H1 (cell line): ENCODE measurements around the gene CNNM2. TPM values are rescaled to one million over a fixed set of nuclear protein-coding genes. Genes with fewer than 3 reads are reported as not detected.

Source experiments
- CTCF ChIA-PET: fragments of 300-600 bp; sonication (Branson Sonifier 250); formaldehyde crosslinking; loops from one replicate; lab custom pipeline; 2021; ENCODE audit not compliant: partially characterized antibody; lab: Charles Lee
- POLR2A ChIA-PET: fragments of 300-600 bp; sonication (Branson Sonifier 250); formaldehyde crosslinking; loops from one replicate; lab custom pipeline; 2021; ENCODE audit warnings: inconsistent platforms; ENCODE audit not compliant: partially characterized antibody; lab: Charles Lee
- DNase-seq, 2 experiments: peaks; one replicate each; pipeline versions ENCODE4 v3.0.0 to v3.0.0-alpha.2; 2010 to 2022; ENCODE audit warnings: low spot score in 2 of 2, low read depth in 1 of 2, mixed read lengths in 1 of 2
- FAIRE-seq: peaks from 2 replicates; lab custom pipeline; 2011; peaks lifted over from hg19 to GRCh38; lab: Jason Lieb, UNC
- H2AFZ ChIP-seq: 2 replicates; pipeline ENCODE4 v1.8.1; 2012; ENCODE audit warnings: low read length, inconsistent platforms
- H2AK5ac ChIP-seq: 2 replicates; pipeline ENCODE4 v1.6.1; 2013; ENCODE audit warnings: low read depth, low read length
- H2BK120ac ChIP-seq: replicated peaks from 2 replicates; pipeline ENCODE3; 2013; ENCODE audit warnings: low read depth, low read length, inconsistent platforms
- H2BK12ac ChIP-seq: 2 replicates; pipeline ENCODE4 v1.6.1; 2013; ENCODE audit warnings: low read depth, low read length
- H2BK15ac ChIP-seq: 2 replicates; pipeline ENCODE4 v1.6.1; 2013; ENCODE audit warnings: low read length
- H2BK20ac ChIP-seq: 2 replicates; pipeline ENCODE4 v1.6.1; 2013; ENCODE audit warnings: low read length
- H2BK5ac ChIP-seq: 2 replicates; pipeline ENCODE4 v1.6.1; 2013; ENCODE audit warnings: low read depth, low read length
- H3K14ac ChIP-seq: 2 replicates; pipeline ENCODE4 v1.6.1; 2013; ENCODE audit warnings: inconsistent platforms; ENCODE audit not compliant: insufficient read length
- H3K18ac ChIP-seq: 2 replicates; pipeline ENCODE4 v1.6.1; 2013; ENCODE audit warnings: low read length; ENCODE audit errors: extremely low read depth
- H3K23ac ChIP-seq: 2 replicates; pipeline ENCODE4 v1.6.1; 2013; ENCODE audit warnings: inconsistent platforms; ENCODE audit not compliant: insufficient read length
- H3K23me2 ChIP-seq: 2 replicates; pipeline ENCODE4 v1.6.1; 2013; ENCODE audit warnings: low read depth, low read length
- H3K27ac ChIP-seq: 2 replicates; pipeline ENCODE4 v1.6.1; 2011; ENCODE audit warnings: low read depth, low read length, inconsistent platforms
- H3K27me3 ChIP-seq, 4 experiments: replicated peaks in 1 of 4; 1 replicate in 1 of 4; 2 replicates in 3 of 4; pipeline versions ENCODE4 v1.6.1 to v1.8.1; 2011 to 2013; ENCODE audit warnings: low read length in 3 of 4, mild to moderate bottlenecking in 3 of 4, inconsistent platforms in 2 of 4, mixed read lengths in 2 of 4, moderate library complexity in 1 of 4; ENCODE audit not compliant: control insufficient read depth in 3 of 4, insufficient read depth in 3 of 4; ENCODE audit errors: extremely low read depth in 1 of 4
- H3K36me3 ChIP-seq, 4 experiments: 2 replicates each; pipeline versions ENCODE4 v1.6.1 to v1.8.1; 2011 to 2013; ENCODE audit warnings: mild to moderate bottlenecking in 4 of 4, low read length in 3 of 4, moderate library complexity in 2 of 4, control low read depth in 1 of 4, inconsistent platforms in 1 of 4; ENCODE audit not compliant: insufficient read depth in 4 of 4, control insufficient read depth in 2 of 4
- H3K4ac ChIP-seq: replicated peaks from 2 replicates; pipeline ENCODE3; 2013; ENCODE audit warnings: low read length, low read depth, mixed read lengths, inconsistent platforms; ENCODE audit not compliant: insufficient read length
- H3K4me1 ChIP-seq, 4 experiments: replicated peaks in 1 of 4; 1 replicate in 1 of 4; 2 replicates in 3 of 4; pipeline versions ENCODE4 v1.6.1 to v1.8.1; 2011 to 2013; ENCODE audit warnings: low read length in 3 of 4, inconsistent platforms in 2 of 4, mixed read lengths in 1 of 4; ENCODE audit not compliant: insufficient read depth in 4 of 4, control insufficient read depth in 3 of 4
- H3K4me2 ChIP-seq, 2 experiments: 2 replicates each; pipeline versions ENCODE4 v1.6.1 to v1.8.1; 2011 to 2013; ENCODE audit warnings: low read depth in 2 of 2, low read length in 2 of 2, control low read depth in 1 of 2, inconsistent platforms in 1 of 2, mild to moderate bottlenecking in 1 of 2; ENCODE audit not compliant: insufficient read depth in 1 of 2
- H3K4me3 ChIP-seq, 4 experiments: fragments of 200-600, 300-600 bp in 1 of 4; sonication (generic), shearing (Covaris generic), sonication (Bioruptor Twin) in 1 of 4; 2 replicates each; pipeline versions ENCODE4 v1.5.1 to v1.8.1; 2011 to 2016; ENCODE audit warnings: low read length in 4 of 4, low read depth in 3 of 4, control low read depth in 2 of 4, inconsistent platforms in 2 of 4, mild to moderate bottlenecking in 2 of 4, mixed read lengths in 1 of 4, moderate library complexity in 1 of 4; ENCODE audit not compliant: insufficient read depth in 2 of 4; ENCODE audit errors: extremely low read depth in 1 of 4
- H3K56ac ChIP-seq: replicated peaks from 2 replicates; pipeline ENCODE3; 2013; ENCODE audit warnings: low read depth, mild to moderate bottlenecking, mixed read lengths, low read length, inconsistent platforms; ENCODE audit not compliant: insufficient read length
- H3K79me1 ChIP-seq: 2 replicates; pipeline ENCODE4 v1.6.1; 2013; ENCODE audit warnings: low read depth, low read length, control low read depth
- H3K79me2 ChIP-seq, 2 experiments: 2 replicates each; pipeline versions ENCODE4 v1.6.1 to v1.8.1; 2012 to 2013; ENCODE audit warnings: low read length in 2 of 2, mild to moderate bottlenecking in 2 of 2, inconsistent platforms in 1 of 2; ENCODE audit not compliant: insufficient read depth in 2 of 2, control insufficient read depth in 1 of 2
- H3K9ac ChIP-seq, 4 experiments: replicated peaks in 1 of 4; 1 replicate in 1 of 4; 2 replicates in 3 of 4; pipeline versions ENCODE4 v1.6.1 to v1.8.1; 2011 to 2013; ENCODE audit warnings: low read depth in 3 of 4, low read length in 3 of 4, control low read depth in 2 of 4, mild to moderate bottlenecking in 2 of 4, moderate library complexity in 2 of 4, inconsistent platforms in 1 of 4; ENCODE audit errors: extremely low read depth in 1 of 4
- H3K9me3 ChIP-seq, 2 experiments: 2 replicates each; pipeline versions ENCODE4 v1.6.1 to v1.8.1; 2012 to 2013; ENCODE audit warnings: mild to moderate bottlenecking in 2 of 2, moderate library complexity in 2 of 2, control low read depth in 1 of 2, inconsistent platforms in 1 of 2, low read depth in 1 of 2, low read length in 1 of 2, mixed read lengths in 1 of 2; ENCODE audit not compliant: insufficient read depth in 2 of 2
- H4K20me1 ChIP-seq, 2 experiments: replicated peaks in 1 of 2; 2 replicates each; pipeline versions ENCODE3 to v1.8.1; 2011 to 2013; ENCODE audit warnings: inconsistent platforms in 2 of 2, low read length in 2 of 2, mild to moderate bottlenecking in 1 of 2; ENCODE audit not compliant: insufficient read depth in 2 of 2, control insufficient read depth in 1 of 2
- H4K5ac ChIP-seq: 2 replicates; pipeline ENCODE4 v1.6.1; 2013; ENCODE audit warnings: low read length, low read depth, mixed read lengths, inconsistent platforms; ENCODE audit not compliant: insufficient read length
- H4K8ac ChIP-seq: 2 replicates; pipeline ENCODE4 v1.8.0; 2013; ENCODE audit warnings: mild to moderate bottlenecking, moderate library complexity, low read length, inconsistent platforms; ENCODE audit not compliant: insufficient read depth; ENCODE audit errors: extremely low read depth
- H4K91ac ChIP-seq: replicated peaks from 2 replicates; pipeline ENCODE3; 2013; ENCODE audit warnings: low read length, mixed read lengths, inconsistent platforms; ENCODE audit not compliant: insufficient read length
- KDM4A ChIP-seq: IDR thresholded peaks from one replicate; pipeline ENCODE4 v1.7.1; 2012; ENCODE audit warnings: low read depth, mild to moderate bottlenecking, moderate library complexity, low read length, inconsistent platforms; ENCODE audit not compliant: severe bottlenecking
- POLR2AphosphoS5 ChIP-seq: IDR thresholded peaks from 2 replicates; pipeline ENCODE4 v1.6.1; 2011; ENCODE audit warnings: low read depth, low read length
- TEAD4 ChIP-seq: IDR thresholded peaks from 2 replicates; pipeline ENCODE4 v1.6.1; 2012; ENCODE audit warnings: low read depth, low read length, inconsistent platforms, mixed read lengths
- WGBS, 2 experiments: shearing (Covaris generic) in 1 of 2; methylation state at CpG; one replicate each; pipeline versions ENCODE4 v1.1.6 to v1.1.7; 2013 to 2015; ENCODE audit warnings: low lambda C conversion rate in 2 of 2, mixed read lengths in 2 of 2, inconsistent platforms in 1 of 2, low coverage in 1 of 2, missing lambda C conversion rate in 1 of 2; ENCODE audit not compliant: insufficient replicate concordance in 2 of 2, insufficient coverage in 1 of 2, insufficient read length in 1 of 2; ENCODE audit errors: extremely low coverage in 1 of 2, missing lambda C conversion rate in 1 of 2; 5-methylcytosine and 5-hydroxymethylcytosine counted together
- polyA plus RNA-seq, 7 experiments: library from polyadenylated mRNA; depleted of rRNA in 3 of 7; stranded (reverse) in 5 of 7; unstranded in 2 of 7; fragments of >200 nt in 5 of 7; fragments of 200-250 nt in 2 of 7; gene quantifications; 1 replicate in 5 of 7; 2 replicates in 1 of 7; 4 replicates in 1 of 7; pipeline versions ENCODE4 v1.2.1 to v1.2.3, GENCODE V29; 2011 to 2013; ENCODE audit warnings: missing spikeins in 2 of 7, mixed read lengths in 2 of 7
- total RNA-seq: library from RNA; stranded (reverse); fragmentation: NEBNext Ultra II Directional; extraction: Animal tissue kit (Norgen Biotek cat#: 25700); gene quantifications from 2 replicates; pipeline ENCODE4 v1.2.1, GENCODE V29; 2021

The CNNM2 gene
- total and polyA plus RNA-seq, 2 of the 8 experiments (the other 6 are each of a cell fraction or from before 2014, with no cell fraction given) = 7.3 to 23.6 TPM

DNA sequence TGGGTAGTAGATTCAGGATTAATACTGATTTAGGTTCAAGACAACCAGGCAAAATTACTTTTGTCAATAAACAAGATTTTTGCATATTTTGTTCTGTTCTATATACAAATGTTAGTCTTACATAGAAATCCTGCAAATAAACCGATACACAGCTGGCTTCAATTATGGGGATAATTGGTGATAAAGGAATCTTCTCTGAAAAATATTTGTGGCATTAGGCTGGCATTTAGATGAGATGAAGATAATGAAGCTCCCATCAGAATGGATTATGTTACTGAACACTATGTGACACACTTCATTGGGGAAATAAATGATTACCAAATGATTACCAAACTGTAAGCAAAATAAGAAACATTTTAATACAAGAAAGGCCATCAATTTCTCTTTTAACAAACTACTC, 209.1 kb downstream of the CNNM2 start:
- H3K4ac ChIP-seq = no peak overlapping the region
- H3K9me3 ChIP-seq = no peaks in the 10 kb centered on the region; a peak in 1 of 4 replicates
- H4K5ac ChIP-seq = no peak overlapping the region
- no peak overlapping the region for H3K14ac ChIP-seq
- no peak overlapping the region for H3K18ac ChIP-seq
- H2BK20ac ChIP-seq = no peak overlapping the region
- no peak overlapping the region for H3K4me2 ChIP-seq
- H3K27me3 ChIP-seq = no peaks in the 10 kb centered on the region
- ChIA-PET POLR2A (no interaction called here), CTCF (interaction anchor here (1.1 to 1.5 kb wide), 2 partner anchors 17 to 117 kb away, joined by 3 to 5 read pairs; no protein-coding TSS in a partner anchor)
- H2BK5ac ChIP-seq = no peak overlapping the region
- DNase-seq (no peak), FAIRE-seq (no peak)
- no peak overlapping the region for H3K56ac ChIP-seq
- H3K36me3 ChIP-seq = no peaks in the 10 kb centered on the region; a peak in 2 of 8 replicates
- TF ChIP-seq TEAD4 = no peak
- no peak for TF ChIP-seq KDM4A
- no peak for TF ChIP-seq POLR2AphosphoS5
- H3K4me1 ChIP-seq = no peaks in the 10 kb centered on the region
- no peaks in the 10 kb centered on the region for H3K23me2 ChIP-seq
- H2AFZ ChIP-seq = no peak overlapping the region
- H2AK5ac ChIP-seq = no peak overlapping the region
- no peaks in the 10 kb centered on the region for H4K20me1 ChIP-seq
- no peaks in the 10 kb centered on the region for H3K79me2 ChIP-seq
- no peak overlapping the region for H3K27ac ChIP-seq
- H3K79me1 ChIP-seq = no peaks in the 10 kb centered on the region
- no peak overlapping the region for H2BK15ac ChIP-seq
- no peak overlapping the region for H3K4me3 ChIP-seq
- H4K91ac ChIP-seq = no peak overlapping the region
- WGBS, 2 experiments = 100% methylated on average over 1 of the region's 1 CpG; no CpG with 5 or more reads in 1 of the 2 experiments
- no peak overlapping the region for H2BK12ac ChIP-seq
- no peak overlapping the region for H4K8ac ChIP-seq
- H3K9ac ChIP-seq = no peak overlapping the region
- H3K23ac ChIP-seq = no peak overlapping the region
- H2BK120ac ChIP-seq = no peak overlapping the region
